ENCODE measurements around the gene RBMS2.

RBMS2 gene

GRCh38 chr12:56631790-56632700, 110.4 kb downstream of the RBMS2 start:
- Histone ChIP-seq H3K27me3 (ENCODE audit: control insufficient read depth, insufficient read depth, low read length) (no peaks in the 10 kb centered on the region), H3K27ac (ENCODE audit: low read depth, low read length) (no peak overlapping the region), H3K9ac (ENCODE audit: low read length) (no peak overlapping the region), H3K4me1 (ENCODE audit: control insufficient read depth, insufficient read depth, low read length) (peaks cover 43% of the 10 kb centered on the region), H3K36me3 (ENCODE audit: control insufficient read depth, insufficient read depth, low read length) (0 out of 2 replicates have a peak, but pooled peaks cover 1% of the 10 kb centered on the region), H3K9me3 (ENCODE audit: control insufficient read depth, insufficient read depth, low read depth, low read length) (no peaks in the 10 kb centered on the region), H3K4me3 (ENCODE audit: low read depth, low read length) (peak overlapping the region; percentile 39)

- Histone ChIP-seq H3K27me3 (ENCODE audit: control insufficient read depth, insufficient read depth, low read length) (no peaks in the 10 kb centered on the region), H3K9ac (ENCODE audit: low read length) (no peak overlapping the region), H3K27ac (ENCODE audit: low read depth, low read length) (no peak overlapping the region), H3K4me1 (ENCODE audit: control insufficient read depth, insufficient read depth, low read length) (peaks cover 46% of the 10 kb centered on the region), H3K36me3 (ENCODE audit: control insufficient read depth, insufficient read depth, low read length) (peaks cover 8% of the 10 kb centered on the region), H3K9me3 (ENCODE audit: control insufficient read depth, insufficient read depth, low read depth, low read length) (no peaks in the 10 kb centered on the region), H3K4me3 (ENCODE audit: low read depth, low read length) (peak overlapping the region; percentile 94)
Observed at GRCh38 chr12:56632701-56633467, 111.3 kb downstream of the RBMS2 start.

- no peaks in the 10 kb centered on the region for H3K27me3 ChIP-seq (ENCODE audit: control insufficient read depth, insufficient read depth, low read length)
- H3K9ac ChIP-seq (ENCODE audit: low read length), result peak overlapping the region; percentile 67
- no peak overlapping the region for H3K27ac ChIP-seq (ENCODE audit: low read depth, low read length)
- H3K4me3 ChIP-seq (ENCODE audit: low read depth, low read length), result peak overlapping the region; percentile 94
- peaks cover 40% of the 10 kb centered on the region for H3K4me1 ChIP-seq (ENCODE audit: control insufficient read depth, insufficient read depth, low read length)
- H3K36me3 ChIP-seq (ENCODE audit: control insufficient read depth, insufficient read depth, low read length), result peaks cover 16% of the 10 kb centered on the region
- H3K9me3 ChIP-seq (ENCODE audit: control insufficient read depth, insufficient read depth, low read depth, low read length), result no peaks in the 10 kb centered on the region
Observed at GRCh38 chr12:56633468-56634241, 112.0 kb downstream of the RBMS2 start.

GRCh38 chr12:56634242-56634836, 112.7 kb downstream of the RBMS2 start:
- no peak overlapping the region for H3K27ac ChIP-seq (ENCODE audit: low read depth, low read length)
- H3K27me3 ChIP-seq (ENCODE audit: control insufficient read depth, insufficient read depth, low read length), result no peaks in the 10 kb centered on the region
- H3K4me3 ChIP-seq (ENCODE audit: low read depth, low read length), result peak overlapping the region; percentile 94
- no peaks in the 10 kb centered on the region for H3K9me3 ChIP-seq (ENCODE audit: control insufficient read depth, insufficient read depth, low read depth, low read length)
- peak overlapping the region; percentile 67 for H3K9ac ChIP-seq (ENCODE audit: low read length)
- peaks cover 38% of the 10 kb centered on the region for H3K4me1 ChIP-seq (ENCODE audit: control insufficient read depth, insufficient read depth, low read length)
- peaks cover 23% of the 10 kb centered on the region for H3K36me3 ChIP-seq (ENCODE audit: control insufficient read depth, insufficient read depth, low read length)

GRCh38 chr12:56634837-56635791, 113.5 kb downstream of the RBMS2 start:
- H3K36me3 ChIP-seq (ENCODE audit: control insufficient read depth, insufficient read depth, low read length), result peaks cover 30% of the 10 kb centered on the region
- no peaks in the 10 kb centered on the region for H3K9me3 ChIP-seq (ENCODE audit: control insufficient read depth, insufficient read depth, low read depth, low read length)
- H3K4me1 ChIP-seq (ENCODE audit: control insufficient read depth, insufficient read depth, low read length), result peaks cover 38% of the 10 kb centered on the region
- H3K4me3 ChIP-seq (ENCODE audit: low read depth, low read length), result peak overlapping the region; percentile 94
- peak overlapping the region; percentile 67 for H3K9ac ChIP-seq (ENCODE audit: low read length)
- H3K27me3 ChIP-seq (ENCODE audit: control insufficient read depth, insufficient read depth, low read length), result no peaks in the 10 kb centered on the region
- no peak overlapping the region for H3K27ac ChIP-seq (ENCODE audit: low read depth, low read length)

- Histone ChIP-seq H3K9ac (ENCODE audit: low read length) (peak overlapping the region; percentile 44), H3K36me3 (ENCODE audit: control insufficient read depth, insufficient read depth, low read length) (peaks cover 39% of the 10 kb centered on the region), H3K27me3 (ENCODE audit: control insufficient read depth, insufficient read depth, low read length) (no peaks in the 10 kb centered on the region), H3K4me1 (ENCODE audit: control insufficient read depth, insufficient read depth, low read length) (peaks cover 33% of the 10 kb centered on the region), H3K27ac (ENCODE audit: low read depth, low read length) (no peak overlapping the region), H3K9me3 (ENCODE audit: control insufficient read depth, insufficient read depth, low read depth, low read length) (no peaks in the 10 kb centered on the region), H3K4me3 (ENCODE audit: low read depth, low read length) (peak overlapping the region; percentile 94)
Observed at GRCh38 chr12:56635806-56636674, 114.4 kb downstream of the RBMS2 start.

- Histone ChIP-seq H3K36me3 (ENCODE audit: control insufficient read depth, insufficient read depth, low read length) (peaks cover 48% of the 10 kb centered on the region), H3K27me3 (ENCODE audit: control insufficient read depth, insufficient read depth, low read length) (no peaks in the 10 kb centered on the region), H3K4me1 (ENCODE audit: control insufficient read depth, insufficient read depth, low read length) (peaks cover 27% of the 10 kb centered on the region), H3K27ac (ENCODE audit: low read depth, low read length) (no peak overlapping the region), H3K4me3 (ENCODE audit: low read depth, low read length) (peak overlapping the region; percentile 94), H3K9ac (ENCODE audit: low read length) (peak overlapping the region; percentile 44), H3K9me3 (ENCODE audit: control insufficient read depth, insufficient read depth, low read depth, low read length) (no peaks in the 10 kb centered on the region)
Observed at GRCh38 chr12:56636675-56637540, 115.3 kb downstream of the RBMS2 start.

GRCh38 chr12:56637621-56638020, 116.0 kb downstream of the RBMS2 start:
- Histone ChIP-seq H3K27me3 (ENCODE audit: control insufficient read depth, insufficient read depth, low read length) (no peaks in the 10 kb centered on the region), H3K4me1 (ENCODE audit: control insufficient read depth, insufficient read depth, low read length) (peaks cover 21% of the 10 kb centered on the region), H3K9ac (ENCODE audit: low read length) (no peak overlapping the region), H3K36me3 (ENCODE audit: control insufficient read depth, insufficient read depth, low read length) (peaks cover 55% of the 10 kb centered on the region), H3K4me3 (ENCODE audit: low read depth, low read length) (no peak overlapping the region), H3K9me3 (ENCODE audit: control insufficient read depth, insufficient read depth, low read depth, low read length) (no peaks in the 10 kb centered on the region), H3K27ac (ENCODE audit: low read depth, low read length) (no peak overlapping the region)

Data from HUES6 (cell line).